Measurements from ENCODE around the gene DAPK1.

DNA sequence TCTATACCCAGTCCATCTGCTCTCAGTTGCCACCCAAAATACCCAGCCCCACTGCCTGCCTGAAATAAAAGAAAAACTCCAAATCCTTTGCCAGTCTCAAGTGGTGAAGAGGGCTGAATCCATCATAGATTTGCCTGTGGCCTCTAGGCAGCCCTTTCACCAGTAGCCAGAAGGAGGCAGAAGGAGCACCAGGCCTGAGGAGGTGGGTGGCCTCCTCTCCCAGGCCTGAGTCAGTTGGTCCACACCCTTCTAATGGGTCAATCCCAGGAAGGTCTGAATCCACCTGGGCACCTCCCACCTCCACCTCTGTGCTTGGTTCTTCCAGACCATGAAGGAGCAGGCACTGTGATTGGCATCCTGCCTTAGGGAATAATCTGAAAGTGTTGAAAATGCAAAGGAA, 97.0 kb downstream of the DAPK1 start:
- TF ChIP-seq, protein P1, sequence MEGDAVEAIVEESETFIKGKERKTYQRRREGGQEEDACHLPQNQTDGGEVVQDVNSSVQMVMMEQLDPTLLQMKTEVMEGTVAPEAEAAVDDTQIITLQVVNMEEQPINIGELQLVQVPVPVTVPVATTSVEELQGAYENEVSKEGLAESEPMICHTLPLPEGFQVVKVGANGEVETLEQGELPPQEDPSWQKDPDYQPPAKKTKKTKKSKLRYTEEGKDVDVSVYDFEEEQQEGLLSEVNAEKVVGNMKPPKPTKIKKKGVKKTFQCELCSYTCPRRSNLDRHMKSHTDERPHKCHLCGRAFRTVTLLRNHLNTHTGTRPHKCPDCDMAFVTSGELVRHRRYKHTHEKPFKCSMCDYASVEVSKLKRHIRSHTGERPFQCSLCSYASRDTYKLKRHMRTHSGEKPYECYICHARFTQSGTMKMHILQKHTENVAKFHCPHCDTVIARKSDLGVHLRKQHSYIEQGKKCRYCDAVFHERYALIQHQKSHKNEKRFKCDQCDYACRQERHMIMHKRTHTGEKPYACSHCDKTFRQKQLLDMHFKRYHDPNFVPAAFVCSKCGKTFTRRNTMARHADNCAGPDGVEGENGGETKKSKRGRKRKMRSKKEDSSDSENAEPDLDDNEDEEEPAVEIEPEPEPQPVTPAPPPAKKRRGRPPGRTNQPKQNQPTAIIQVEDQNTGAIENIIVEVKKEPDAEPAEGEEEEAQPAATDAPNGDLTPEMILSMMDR (IDR thresholded peaks at IDR 0.05), result no peak
- no peak for TF ChIP-seq POLR2A (IDR thresholded peaks at IDR 0.05)

Data from vagina (tissue), 2 donors.